Gastroesophageal sphincter (tissue), 3 donors: Measurements from ENCODE around the gene KRT28.

Experiments
- CTCF ChIP-seq, 4 experiments: fragments of 200-600 bp in 2 of 4; fragments of 450-650 bp in 2 of 4; sonication (generic) in 1 of 4; IDR thresholded peaks; one replicate each; pipeline ENCODE4 v1.5.1; 2017 to 2019; ENCODE audit warnings: antibody characterized with exemption in 4 of 4, mild to moderate bottlenecking in 2 of 4, moderate library complexity in 2 of 4
- EP300 ChIP-seq: sonication (generic); formaldehyde crosslinking; IDR thresholded peaks from one replicate; pipeline ENCODE4 v1.6.1; 2017; ENCODE audit warnings: antibody characterized with exemption, mild to moderate bottlenecking
- POLR2A ChIP-seq, 2 donors: fragments of 450-650 bp; IDR thresholded peaks; one replicate each; pipeline ENCODE4 v1.6.1; 2017; ENCODE audit warnings: antibody characterized with exemption in 2 of 2, mild to moderate bottlenecking in 2 of 2, moderate library complexity in 1 of 2
- POLR2AphosphoS5 ChIP-seq: sonication (generic); formaldehyde crosslinking; IDR thresholded peaks from one replicate; pipeline ENCODE4 v1.6.1; 2017; ENCODE audit warnings: antibody characterized with exemption

- TF ChIP-seq POLR2A (IDR thresholded peaks at IDR 0.05): no peak
- TF ChIP-seq CTCF (IDR thresholded peaks at IDR 0.05): no peak
- TF ChIP-seq POLR2AphosphoS5: no peak
- no peak for TF ChIP-seq EP300
Measured at GRCh38 chr17:40817103-40817682, 17.4 kb upstream of the KRT28 start.
